Aorta (tissue), 5 donors: Measurements from ENCODE around the gene BCOR. TPM values are rescaled to one million over a fixed set of nuclear protein-coding genes. Genes with fewer than 3 reads are reported as not detected.

ENCODE experiments used
- ATAC-seq: fragments of 200-7000 bp; cut with Tn5 transposase; one replicate; pipeline ENCODE4 v1.9.1; 2022; ENCODE audit warnings: moderate library complexity; ENCODE audit not compliant: low FRiP score
- DNase-seq, 2 donors: peaks; one replicate each; pipeline ENCODE4 v3.0.0-alpha.2; 2020
- H3K27ac ChIP-seq, 2 donors: one replicate each; pipeline ENCODE4 v1.5.1; 2013; ENCODE audit warnings: low read length in 2 of 2, mild to moderate bottlenecking in 2 of 2, moderate library complexity in 2 of 2, control low read depth in 1 of 2, inconsistent platforms in 1 of 2, low read depth in 1 of 2
- H3K27me3 ChIP-seq, 2 donors: one replicate each; pipeline ENCODE4 v1.6.1; 2013; ENCODE audit warnings: control low read depth in 1 of 2, low read length in 1 of 2, mild to moderate bottlenecking in 1 of 2, moderate library complexity in 1 of 2; ENCODE audit not compliant: insufficient read depth in 2 of 2, control insufficient read depth in 1 of 2
- H3K36me3 ChIP-seq, 2 donors: one replicate each; pipeline ENCODE4 v1.6.1; 2013; ENCODE audit warnings: control low read depth in 1 of 2, low read length in 1 of 2, mild to moderate bottlenecking in 1 of 2; ENCODE audit not compliant: insufficient read depth in 2 of 2, control insufficient read depth in 1 of 2
- H3K4me1 ChIP-seq, 2 donors: one replicate each; pipeline ENCODE4 v1.6.1; 2013; ENCODE audit warnings: low read length in 2 of 2, control low read depth in 1 of 2, mild to moderate bottlenecking in 1 of 2, moderate library complexity in 1 of 2; ENCODE audit not compliant: insufficient read depth in 2 of 2, control insufficient read depth in 1 of 2
- H3K4me3 ChIP-seq, 2 donors: one replicate each; pipeline ENCODE4 v1.5.1; 2013; ENCODE audit warnings: low read length in 2 of 2, control low read depth in 1 of 2, mild to moderate bottlenecking in 1 of 2
- H3K9me3 ChIP-seq: one replicate; pipeline ENCODE4 v1.6.1; 2013; ENCODE audit warnings: mild to moderate bottlenecking, low read length; ENCODE audit not compliant: control insufficient read depth
- WGBS, 2 donors: extraction: QIAGEN DNeasy Blood & Tissue Kit; methylation state at CpG; one replicate each; pipeline ENCODE4 v1.1.7; 2013; 5-methylcytosine and 5-hydroxymethylcytosine counted together
- intact Hi-C, 2 donors: fragments of 100-400 bp; cut with DNase I; formaldehyde crosslinking; loops; one replicate each; pipeline versions ENCODE4 v1.14.2 to v1.15.0; 2022
- polyA plus RNA-seq, 2 donors: library from polyadenylated mRNA; stranded (reverse); fragments of 200-250 nt; gene quantifications; one replicate each; pipeline ENCODE4 v1.2.3, GENCODE V29; 2013
- total RNA-seq, 2 donors: library from RNA; stranded (reverse); fragmentation: NEBNext Ultra II Directional; extraction: Animal tissue kit (Norgen Biotek cat#: 25700); gene quantifications; one replicate each; pipeline ENCODE4 v1.2.1, GENCODE V29; 2021
- donor health status: healthy with polysubstance abuse.
- donor health status: Bipolar disorder and iron deficiency.
- donor health status: DM: no; HTN: no; CAD: no.
- donor health status: DM: no; HTN: no; CAD: no.
- donor health status: DM: yes; HTN: yes; CAD: no.

The BCOR gene
- total and polyA plus RNA-seq, 4 donors, result 8.3 to 46.7 (median 17.4) TPM

DNA sequence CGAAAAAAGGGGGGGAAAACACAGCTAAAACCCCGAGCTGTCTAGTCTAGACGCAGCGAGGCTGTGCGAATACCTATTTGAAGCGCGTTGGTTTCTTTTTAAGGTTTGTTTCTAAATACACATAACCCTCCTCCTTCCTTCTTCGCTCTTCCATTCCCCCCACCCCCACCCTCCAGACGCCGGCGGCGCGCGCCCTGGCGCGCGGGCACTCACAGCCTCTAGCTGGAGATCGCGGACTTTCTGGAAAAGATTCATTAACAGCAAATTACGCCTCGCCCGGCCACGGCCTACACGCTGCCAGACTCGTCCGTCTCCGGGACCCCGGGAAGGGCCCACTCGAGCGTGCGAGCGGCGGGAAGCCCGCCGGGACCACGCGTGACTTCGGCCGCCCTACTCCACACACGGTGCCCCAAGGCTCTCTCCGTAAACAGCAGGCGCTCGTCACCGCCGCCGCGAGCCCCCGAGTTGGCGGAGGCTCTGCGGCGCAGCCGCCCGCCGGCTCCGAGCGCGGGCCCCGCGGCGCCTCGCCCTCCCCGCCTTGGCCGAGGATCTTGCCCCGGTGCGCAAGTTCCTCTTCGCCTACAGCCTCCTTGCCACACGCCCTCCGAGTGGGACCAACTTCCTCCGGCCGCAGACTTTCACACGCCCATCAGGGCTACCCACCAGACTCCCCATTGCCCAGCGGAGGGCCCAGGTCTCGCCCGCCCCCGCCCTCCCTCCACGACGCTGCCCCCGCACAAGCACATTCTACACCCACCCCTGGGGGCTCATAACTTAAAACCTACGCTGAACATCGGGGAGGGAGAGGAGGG, 2.0 kb downstream of the BCOR start:
- intact Hi-C loops, result loop anchor here in 1 of 2 donors (5.0 to 10.0 kb wide), 2 partner anchors 81 to 278 kb away; no protein-coding TSS in a partner anchor
- DNase-seq (peak in 1 of 2 donors; percentile 76), ATAC-seq (no peak)
- Histone ChIP-seq H3K36me3 (no peaks in the 10 kb centered on the region), H3K9me3 (no peaks in the 10 kb centered on the region), H3K4me1 (no peaks in the 10 kb centered on the region), H3K27me3 (peaks cover 0 to 2% of the 10 kb centered on the region in 2 donors), H3K4me3 (peak overlapping the region; percentile 55 to 86), H3K27ac (peak overlapping the region; percentile 10 to 83)
- WGBS, 2 donors, result 1 to 7% methylated on average over 73 to 80 of the region's 80 CpGs

DNA sequence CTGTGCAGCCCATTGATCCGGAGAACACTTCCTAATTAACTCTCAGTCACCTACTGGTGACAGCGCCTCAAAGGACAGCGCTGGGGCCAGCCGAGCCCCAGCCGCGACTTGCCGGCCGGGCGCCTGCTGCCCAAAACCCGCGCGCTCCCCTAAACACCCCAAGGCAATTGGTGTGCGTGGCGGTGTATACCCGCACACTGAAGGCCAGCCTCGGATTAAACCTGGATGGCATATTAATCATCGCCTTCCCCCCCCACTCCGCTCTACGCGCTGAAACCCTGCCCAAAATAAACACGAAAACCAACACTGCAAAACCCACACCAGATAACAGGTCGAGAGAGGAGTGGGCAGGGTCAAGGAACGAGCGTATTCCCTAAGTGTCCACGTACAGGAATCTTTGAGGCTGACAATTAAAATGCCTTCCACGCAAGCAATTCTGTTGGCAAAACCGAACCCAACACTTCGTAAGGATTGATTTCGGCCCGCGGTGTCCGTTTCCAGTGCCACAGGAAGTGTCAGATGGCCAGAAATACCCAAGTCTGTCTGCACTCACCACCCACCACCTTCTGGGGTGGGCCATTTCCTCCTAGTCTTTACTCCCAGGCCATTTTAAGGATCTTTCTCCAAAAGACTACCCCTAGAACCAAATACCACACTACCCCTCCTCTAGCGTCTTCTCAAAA, 2.7 kb downstream of the BCOR start:
- intact Hi-C loops, result loop anchor here (5.0 to 10.0 kb wide), 3 partner anchors 62 to 278 kb away; no protein-coding TSS in a partner anchor
- Histone ChIP-seq H3K27me3 (peaks cover 0 to 2% of the 10 kb centered on the region in 2 donors), H3K4me1 (no peaks in the 10 kb centered on the region), H3K27ac (peak overlapping the region in 1 of 2 donors; percentile 39), H3K4me3 (peak overlapping the region; percentile 55 to 86), H3K9me3 (no peaks in the 10 kb centered on the region), H3K36me3 (no peaks in the 10 kb centered on the region)
- DNase-seq (peak in 1 of 2 donors; percentile 55), ATAC-seq (no peak)
- WGBS, 2 donors, result 1 to 5% methylated on average over 33 of the region's 33 CpGs

DNA sequence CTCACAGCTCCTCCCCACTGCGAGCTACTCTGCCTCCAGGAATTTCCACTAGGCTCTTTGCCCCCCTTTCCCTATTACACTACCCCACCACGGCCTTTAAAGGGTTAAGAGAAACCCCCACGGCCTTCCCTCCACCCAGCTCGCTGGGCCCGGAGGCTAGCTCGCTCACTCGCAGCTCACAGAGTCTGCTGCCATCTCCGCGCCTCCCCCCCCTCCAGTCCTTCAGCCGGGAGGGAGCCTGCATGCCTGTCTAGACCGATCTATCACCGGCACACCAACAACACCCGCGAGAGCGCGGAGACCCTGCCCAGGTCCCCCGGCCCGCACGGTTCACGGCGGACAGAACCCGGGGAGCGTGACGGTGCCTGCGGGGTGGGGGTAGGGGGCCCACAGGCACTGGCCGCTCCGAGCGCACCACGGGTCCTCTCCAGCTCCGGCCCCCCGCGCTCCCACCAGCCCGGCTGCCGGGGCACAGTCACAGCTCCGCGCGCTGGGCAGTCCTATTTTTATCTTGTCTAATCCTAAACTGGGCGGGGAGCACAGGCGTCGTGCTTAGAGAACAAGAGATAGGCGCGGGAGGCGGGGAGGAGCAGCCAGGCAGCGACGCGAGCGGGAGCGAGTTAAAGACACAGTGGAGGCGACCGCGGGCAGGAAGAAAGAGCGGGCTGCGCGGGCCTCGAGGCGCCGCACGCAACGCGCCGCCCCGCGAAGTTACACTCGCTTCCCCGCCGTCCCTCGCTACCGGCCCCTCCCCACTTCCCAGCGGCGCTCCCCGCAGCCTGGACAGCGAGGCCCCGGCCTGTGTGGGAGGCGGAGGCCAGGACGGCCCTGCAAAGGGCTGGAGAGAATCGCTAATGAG, 3.5 kb downstream of the BCOR start:
- H3K27me3 ChIP-seq, result peaks cover 0 to 2% of the 10 kb centered on the region in 2 donors
- no peaks in the 10 kb centered on the region for H3K36me3 ChIP-seq
- no peak for ATAC-seq
- intact Hi-C loops, result loop anchor here (5.0 to 10.0 kb wide), 2 partner anchors 63 to 79 kb away; no protein-coding TSS in a partner anchor
- no peaks in the 10 kb centered on the region for H3K9me3 ChIP-seq
- peak overlapping the region; percentile 55 to 86 for H3K4me3 ChIP-seq
- WGBS, 2 donors, result 1 to 7% methylated on average over 56 to 76 of the region's 76 CpGs
- peak; percentile 69 to 82 for DNase-seq
- H3K4me1 ChIP-seq, result no peaks in the 10 kb centered on the region
- peak overlapping the region in 1 of 2 donors; percentile 16 for H3K27ac ChIP-seq

DNA sequence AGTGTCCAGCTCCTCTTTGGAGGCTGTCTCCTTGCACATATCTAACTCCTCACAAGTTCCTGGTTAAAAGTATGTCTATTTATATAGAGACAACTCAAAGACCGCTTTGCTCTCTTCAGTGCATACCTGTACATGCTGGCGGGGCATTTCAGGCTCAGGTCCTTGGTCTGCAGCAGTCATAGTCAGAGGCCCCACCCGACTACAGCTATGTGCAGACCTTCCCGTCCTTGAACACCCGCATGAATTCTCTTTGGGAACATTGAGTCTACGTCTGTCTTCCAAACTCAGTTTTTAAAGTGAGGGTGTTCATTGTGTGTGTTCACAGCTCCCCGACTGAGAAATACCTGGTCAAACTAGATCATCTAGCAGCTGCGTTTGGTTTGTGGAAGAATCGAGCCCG, 4.2 kb downstream of the BCOR start:
- WGBS, 2 donors, result 22 to 33% methylated on average over 10 of the region's 10 CpGs
- no peaks in the 10 kb centered on the region for H3K36me3 ChIP-seq
- no peaks in the 10 kb centered on the region for H3K9me3 ChIP-seq
- H3K4me1 ChIP-seq, result no peaks in the 10 kb centered on the region
- no peak overlapping the region for H3K27ac ChIP-seq
- DNase-seq, result peak in 1 of 2 donors; percentile 44
- peaks cover 0 to 2% of the 10 kb centered on the region in 2 donors for H3K27me3 ChIP-seq
- intact Hi-C loops, result loop anchor here (5.0 to 10.0 kb wide), 2 partner anchors 64 to 79 kb away; no protein-coding TSS in a partner anchor
- H3K4me3 ChIP-seq, result no peak overlapping the region
- no peak for ATAC-seq

DNA sequence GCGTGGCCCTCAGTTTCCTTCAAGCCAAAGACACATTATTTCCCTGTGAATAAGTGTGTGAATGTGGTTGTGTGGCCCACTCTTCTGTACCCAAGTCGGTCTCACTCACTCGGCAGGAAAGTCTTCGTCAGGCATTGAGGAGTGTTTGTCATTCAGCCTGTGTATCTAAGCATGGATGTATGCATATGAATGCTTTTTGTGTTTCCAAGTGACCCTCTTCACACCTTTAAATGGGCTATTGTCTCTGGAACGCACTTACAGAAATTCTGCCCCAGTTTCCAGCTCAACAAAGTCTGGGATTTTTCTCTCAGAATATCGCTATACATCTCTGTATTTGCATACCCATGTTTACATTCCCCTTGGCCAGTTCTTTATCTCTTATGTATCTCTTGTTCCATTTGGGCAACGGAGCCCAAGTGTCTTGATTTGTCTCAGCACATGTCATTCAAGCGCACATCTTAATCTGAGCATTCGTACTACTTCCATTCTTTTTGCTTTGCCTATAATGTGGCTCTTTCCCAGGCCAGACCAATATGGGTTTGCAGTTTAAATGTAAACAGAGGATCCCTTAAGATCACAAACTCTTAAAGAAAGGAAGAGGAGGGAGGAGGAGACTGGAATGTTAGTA, 4.8 kb downstream of the BCOR start:
- intact Hi-C loops, result loop anchor here (5.0 to 10.0 kb wide), 2 partner anchors 64 to 78 kb away; no protein-coding TSS in a partner anchor
- H3K27ac ChIP-seq, result no peak overlapping the region
- H3K4me3 ChIP-seq, result no peak overlapping the region
- ATAC-seq (no peak), DNase-seq (no peak)
- no peaks in the 10 kb centered on the region for H3K36me3 ChIP-seq
- WGBS, 2 donors, result 47 to 91% methylated on average over 9 of the region's 9 CpGs
- H3K4me1 ChIP-seq, result no peaks in the 10 kb centered on the region
- H3K27me3 ChIP-seq, result peaks cover 0 to 2% of the 10 kb centered on the region in 2 donors
- H3K9me3 ChIP-seq, result no peaks in the 10 kb centered on the region

DNA sequence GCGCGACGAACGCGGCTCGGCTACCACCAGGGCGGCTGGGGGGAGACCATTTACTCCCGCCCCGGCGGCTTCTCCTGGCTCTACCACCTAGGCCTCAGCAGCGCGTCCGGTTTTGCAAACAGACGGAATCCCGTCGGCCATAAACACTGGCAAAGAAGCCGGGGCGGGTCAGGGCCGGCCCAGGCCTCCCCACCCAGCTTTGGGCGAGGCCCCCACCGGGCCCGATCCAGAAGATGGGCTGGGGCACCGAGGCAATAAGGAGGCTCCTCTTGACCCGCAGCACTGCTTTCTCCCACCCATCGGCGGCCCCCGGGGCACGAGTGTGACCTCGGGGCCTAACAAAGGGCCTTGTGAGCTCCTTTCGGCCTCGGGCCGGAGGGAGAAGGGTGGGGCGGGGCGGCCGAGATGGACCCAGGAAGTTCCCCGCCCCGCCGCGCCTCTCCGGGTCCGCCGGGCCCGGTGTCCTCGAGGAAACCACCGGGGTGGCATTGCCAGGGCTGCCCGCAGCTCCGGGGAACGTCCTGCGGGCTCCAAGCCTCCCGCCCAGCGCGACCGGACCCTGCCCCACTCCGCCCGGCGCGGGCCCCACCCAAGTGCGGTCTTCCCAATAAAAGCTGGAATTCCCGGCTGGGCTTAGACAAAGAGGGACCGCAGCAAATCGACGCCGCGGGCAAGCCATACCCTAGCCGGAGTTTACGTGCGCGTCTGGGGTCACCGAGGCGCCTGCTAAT, 5.9 kb downstream of the BCOR start:
- Histone ChIP-seq H3K9me3 (no peaks in the 10 kb centered on the region), H3K36me3 (no peaks in the 10 kb centered on the region), H3K4me1 (no peaks in the 10 kb centered on the region), H3K27me3 (no peaks in the 10 kb centered on the region), H3K4me3 (no peak overlapping the region), H3K27ac (no peak overlapping the region)
- 49 to 83% methylated on average over 66 to 70 of the region's 70 CpGs for WGBS, 2 donors
- DNase-seq (peak in 1 of 2 donors; percentile 74), ATAC-seq (no peak)
- intact Hi-C loops, result loop anchor here (5.0 to 10.0 kb wide), 2 partner anchors 65 to 77 kb away; no protein-coding TSS in a partner anchor

DNA sequence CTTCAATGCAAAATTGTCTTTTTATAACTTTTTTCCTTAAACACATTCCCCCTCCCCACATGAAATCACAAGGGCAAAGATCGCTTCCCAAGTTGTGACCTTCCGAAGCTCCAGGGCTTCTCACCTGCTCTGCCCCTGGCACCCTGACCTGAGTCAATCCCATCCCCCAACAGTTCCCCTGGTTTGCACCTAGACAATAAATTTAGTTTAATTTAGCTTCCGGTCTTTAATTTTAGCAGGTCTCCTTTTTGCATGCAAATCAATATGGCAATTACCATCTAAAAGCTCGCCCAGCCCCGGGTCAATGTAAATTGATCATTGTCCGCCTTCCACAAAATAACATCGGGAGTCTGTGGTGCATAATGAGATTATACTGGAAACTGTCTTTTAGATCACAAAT, 6.8 kb downstream of the BCOR start:
- Histone ChIP-seq H3K27ac (no peak overlapping the region), H3K4me3 (no peak overlapping the region), H3K36me3 (no peaks in the 10 kb centered on the region), H3K4me1 (no peaks in the 10 kb centered on the region), H3K27me3 (no peaks in the 10 kb centered on the region), H3K9me3 (no peaks in the 10 kb centered on the region)
- no peak for ATAC-seq
- intact Hi-C loops, result loop anchor here (5.0 to 10.0 kb wide), 2 partner anchors 66 to 76 kb away; no protein-coding TSS in a partner anchor
- WGBS, 2 donors, result 46 to 91% methylated on average over 7 of the region's 7 CpGs
- peak in 1 of 2 donors; percentile 10 for DNase-seq
